Spleen (tissue), 13 donors: Measurements from ENCODE around the gene CACNG7. TPM values are rescaled to one million over a fixed set of nuclear protein-coding genes. Genes with fewer than 3 reads are reported as not detected.

Experiments
- DNase-seq: peaks from one replicate; pipeline ENCODE4 v3.0.0-alpha.2; 2020
- H3K27ac ChIP-seq, 8 donors: fragments of 200-600 bp; sonication (generic) in 7 of 8; 1 replicate in 4 of 8; 2 replicates in 4 of 8; pipeline versions ENCODE4 v1.5.0 to v1.8.0; 2016 to 2021; ENCODE audit warnings: inconsistent platforms in 4 of 8, mild to moderate bottlenecking in 4 of 8, moderate library complexity in 1 of 8
- H3K27me3 ChIP-seq, 7 donors: fragments of 200-600 bp; sonication (generic) in 6 of 7; replicated peaks in 1 of 7; 1 replicate in 4 of 7; 2 replicates in 3 of 7; pipeline versions ENCODE4 v1.5.0 to v1.8.0; 2016 to 2021; ENCODE audit warnings: inconsistent platforms in 3 of 7, mild to moderate bottlenecking in 1 of 7
- H3K36me3 ChIP-seq, 6 donors: fragments of 200-600 bp; sonication (generic) in 5 of 6; 1 replicate in 4 of 6; 2 replicates in 2 of 6; pipeline versions ENCODE4 v1.5.0 to v1.8.0; 2016 to 2021; ENCODE audit warnings: inconsistent platforms in 2 of 6
- H3K4me1 ChIP-seq, 6 donors: fragments of 200-600 bp; sonication (generic) in 5 of 6; 1 replicate in 3 of 6; 2 replicates in 3 of 6; pipeline versions ENCODE4 v1.5.0 to v1.8.0; 2016 to 2021; ENCODE audit warnings: inconsistent platforms in 3 of 6
- H3K4me3 ChIP-seq, 8 donors: fragments of 200-600 bp; sonication (generic) in 7 of 8; 1 replicate in 4 of 8; 2 replicates in 4 of 8; pipeline versions ENCODE4 v1.5.0 to v1.8.0; 2016 to 2021; ENCODE audit warnings: inconsistent platforms in 4 of 8, mild to moderate bottlenecking in 4 of 8, moderate library complexity in 2 of 8
- H3K9me3 ChIP-seq, 8 donors: fragments of 200-600 bp; sonication (generic) in 7 of 8; 1 replicate in 4 of 8; 2 replicates in 4 of 8; pipeline versions ENCODE4 v1.5.0 to v1.8.0; 2016 to 2021; ENCODE audit warnings: inconsistent platforms in 4 of 8
- CTCF ChIP-seq, 11 experiments: fragments of 200-600 bp in 7 of 11; fragments of 450-650 bp in 4 of 11; sonication (generic) in 4 of 11; IDR thresholded peaks in 8 of 11; conservative IDR thresholded peaks in 3 of 11; 1 replicate in 7 of 11; 2 replicates in 4 of 11; pipeline versions ENCODE4 v1.4.0 to v1.8.0; 2016 to 2021; ENCODE audit warnings: antibody characterized with exemption in 11 of 11, inconsistent platforms in 4 of 11, mild to moderate bottlenecking in 1 of 11
- POLR2A ChIP-seq, 3 donors: fragments of 450-650 bp; IDR thresholded peaks; one replicate each; pipeline ENCODE4 v1.5.1; 2017; ENCODE audit warnings: antibody characterized with exemption in 3 of 3, mild to moderate bottlenecking in 1 of 3
- POLR2AphosphoS5 ChIP-seq, 3 donors: sonication (generic); formaldehyde crosslinking; IDR thresholded peaks; one replicate each; pipeline ENCODE4 v1.5.1; 2017; ENCODE audit warnings: antibody characterized with exemption in 3 of 3
- WGBS, 5 donors: extraction: QIAGEN DNeasy Blood & Tissue Kit in 3 of 5; methylation state at CpG; one replicate each; pipeline versions ENCODE4 v1.1.5 to v1.1.7; 2013 to 2018; 5-methylcytosine and 5-hydroxymethylcytosine counted together
- intact Hi-C: fragments of 100-400 bp; cut with DNase I; formaldehyde crosslinking; loops from one replicate; pipeline ENCODE4 v1.15.0; 2023; ENCODE audit warnings: low total_unique reads
- long read RNA-seq, 2 donors: transcript quantifications; one replicate each; lab custom pipeline, GENCODE V29; 2026
- polyA plus RNA-seq, 3 donors: library from polyadenylated mRNA; stranded (reverse); fragments of 200-250 nt; gene quantifications; one replicate each; pipeline ENCODE4 v1.2.1, GENCODE V29; 2013
- total RNA-seq, 7 donors: library from RNA; depleted of rRNA in 3 of 7; stranded (reverse); fragments of >200 nt in 3 of 7; fragmentation: NEBNext Ultra II Directional in 4 of 7; extraction: Animal tissue kit (Norgen Biotek cat#: 25700) in 4 of 7; gene quantifications; one replicate each; pipeline versions ENCODE4 v1.1.0 to v1.2.1, GENCODE V29; 2016 to 2021
- donor health status: healthy with polysubstance abuse.
- donor health status: DM: no; HTN: no; CAD: no; lungs with moderate emphysema.
- donor health status: DM: no; HTN: no; CAD: no.
- donor health status: Bipolar disorder and iron deficiency.
- donor health status: healthy.
- donor health status: DM: no; HTN: no; CAD: no.
- donor health status: DM: yes; HTN: yes; CAD: no.

Gene CACNG7
- total RNA-seq (not detected), polyA plus RNA-seq (not detected)
- long read RNA-seq, donor 1 = 0 reads
- long read RNA-seq, donor 2 = 0 reads

GRCh38 chr19:53908935-53909415 lies at the start of gene CACNG7:
Gene CACNG7 (plus strand): TSS chr19:53909278. CDS start chr19:53912832, 3,554 bp downstream.
- peaks cover 0 to 4% (median 0%) of the 10 kb centered on the region in 8 donors for H3K9me3 ChIP-seq
- no peak for DNase-seq
- no peak for TF ChIP-seq CTCF (IDR thresholded peaks at IDR 0.05 in 8 of 11, conservative IDR thresholded peaks at IDR 0.05 in 3 of 11)
- no peak for TF ChIP-seq POLR2AphosphoS5 (IDR thresholded peaks at IDR 0.05)
- TF ChIP-seq POLR2A (IDR thresholded peaks at IDR 0.05) = no peak
- H3K27ac ChIP-seq = no peak within 1 kb of the TSS
- peak within 1 kb of the TSS in 1 of 8 donors; percentile 30 for H3K4me3 ChIP-seq
- H3K4me1 ChIP-seq = peaks cover 0 to 33% (median 22%) of the 10 kb centered on the region in 6 donors
- intact Hi-C loops = loop anchor here (10.0 kb wide), 1 partner anchor 116 kb away; no protein-coding TSS in a partner anchor
- WGBS, 5 donors = 1 to 6% (median 4%) methylated on average over 18 to 28 of the region's 28 CpGs
- H3K36me3 ChIP-seq = no peaks in the 10 kb centered on the region
- H3K27me3 ChIP-seq = peaks cover 0 to 99% (median 56%) of the 10 kb centered on the region in 7 donors

GRCh38 chr19:53864308-53864836 lies 44.7 kb upstream of the CACNG7 start:
- intact Hi-C loops = no loop called here
- no peaks in the 10 kb centered on the region for H3K36me3 ChIP-seq
- H3K27ac ChIP-seq = no peak overlapping the region
- H3K9me3 ChIP-seq = no peaks in the 10 kb centered on the region
- peaks cover 0 to 44% (median under 1%) of the 10 kb centered on the region in 7 donors for H3K27me3 ChIP-seq
- DNase-seq = no peak
- no peak overlapping the region for H3K4me3 ChIP-seq
- H3K4me1 ChIP-seq = peaks cover 14 to 45% (median 35%) of the 10 kb centered on the region in 6 donors
- 87 to 96% (median 91%) methylated on average over 6 of the region's 6 CpGs for WGBS, 5 donors
- TF ChIP-seq POLR2AphosphoS5 (IDR thresholded peaks at IDR 0.05) (no peak), POLR2A (IDR thresholded peaks at IDR 0.05) (no peak), CTCF (IDR thresholded peaks at IDR 0.05 in 8 of 11, conservative IDR thresholded peaks at IDR 0.05 in 3 of 11) (no peak)

- WGBS, 5 donors = 44 to 65% (median 49%) methylated on average over 9 of the region's 9 CpGs
- Histone ChIP-seq H3K4me1 (peaks cover 15 to 56% (median 38%) of the 10 kb centered on the region in 6 donors), H3K27ac (peak overlapping the region in 3 of 8 donors; percentile 95 to 96 (median 95)), H3K36me3 (no peaks in the 10 kb centered on the region), H3K27me3 (peaks cover 0 to 37% (median 0%) of the 10 kb centered on the region in 7 donors), H3K4me3 (peak overlapping the region in 1 of 8 donors; percentile 85), H3K9me3 (no peaks in the 10 kb centered on the region)
- no peak for TF ChIP-seq POLR2AphosphoS5 (IDR thresholded peaks at IDR 0.05)
- no peak for TF ChIP-seq POLR2A (IDR thresholded peaks at IDR 0.05)
- TF ChIP-seq CTCF (IDR thresholded peaks at IDR 0.05 in 8 of 11, conservative IDR thresholded peaks at IDR 0.05 in 3 of 11) = no peak
- intact Hi-C loops = no loop called here
- no peak for DNase-seq
These were observed 43.6 kb upstream of the CACNG7 start for GRCh38 chr19:53865523-53865917.
